ENCODE measurements around the gene TMEM132C. TPM values are rescaled to one million over a fixed set of nuclear protein-coding genes. Genes with fewer than 3 reads are reported as not detected.

TMEM132C gene
- total RNA-seq, 1 experiment from 2014 or later, result not detected

- DNase-seq (ENCODE audit: low read depth), result no peak
These were observed 153.2 kb downstream of the TMEM132C start for GRCh38 chr12:128420163-128420562.

GRCh38 chr12:128421375-128421774 is 154.4 kb downstream of the TMEM132C start:
- no peak for DNase-seq (ENCODE audit: low read depth)

- DNase-seq (ENCODE audit: low read depth), result no peak
These were observed 156.2 kb downstream of the TMEM132C start for GRCh38 chr12:128423205-128423604.

- DNase-seq (ENCODE audit: low read depth), result no peak
These were observed 158.0 kb downstream of the TMEM132C start for GRCh38 chr12:128424931-128425431.

- no peak for DNase-seq (ENCODE audit: low read depth)
These were observed 158.8 kb downstream of the TMEM132C start for GRCh38 chr12:128425666-128426331.

GRCh38 chr12:128426511-128426910 is 159.5 kb downstream of the TMEM132C start:
- no peak for DNase-seq (ENCODE audit: low read depth)

GRCh38 chr12:128439796-128440195 is 172.8 kb downstream of the TMEM132C start:
- no peak for DNase-seq (ENCODE audit: low read depth)

GRCh38 chr12:128442096-128442495 is 175.1 kb downstream of the TMEM132C start:
- DNase-seq (ENCODE audit: low read depth), result no peak

GRCh38 chr12:128444598-128444997 is 177.6 kb downstream of the TMEM132C start:
- no peak for DNase-seq (ENCODE audit: low read depth)

- DNase-seq (ENCODE audit: low read depth), result no peak
These were observed 178.6 kb downstream of the TMEM132C start for GRCh38 chr12:128445415-128446127.

GRCh38 chr12:128449146-128449894 is 182.3 kb downstream of the TMEM132C start:
- peak; percentile 1 for DNase-seq (ENCODE audit: low read depth)

- no peak for DNase-seq (ENCODE audit: low read depth)
These were observed 183.8 kb downstream of the TMEM132C start for GRCh38 chr12:128450810-128451209.

GRCh38 chr12:128455851-128456250 is 188.9 kb downstream of the TMEM132C start:
- DNase-seq (ENCODE audit: low read depth), result no peak

- DNase-seq (ENCODE audit: low read depth), result no peak
These were observed 190.0 kb downstream of the TMEM132C start for GRCh38 chr12:128456922-128457321.

GRCh38 chr12:128458301-128458974 is 191.5 kb downstream of the TMEM132C start:
- DNase-seq (ENCODE audit: low read depth), result no peak

GRCh38 chr12:128459067-128459466 is 192.1 kb downstream of the TMEM132C start:
- DNase-seq (ENCODE audit: low read depth), result no peak

- DNase-seq (ENCODE audit: low read depth), result no peak
These were observed 196.9 kb downstream of the TMEM132C start for GRCh38 chr12:128463881-128464280.

GRCh38 chr12:128467882-128468281 is 200.9 kb downstream of the TMEM132C start:
- no peak for DNase-seq (ENCODE audit: low read depth)

GRCh38 chr12:128468926-128469325 is 202.0 kb downstream of the TMEM132C start:
- DNase-seq (ENCODE audit: low read depth), result no peak

GRCh38 chr12:128471491-128471890 is 204.5 kb downstream of the TMEM132C start:
- no peak for DNase-seq (ENCODE audit: low read depth)

- no peak for DNase-seq (ENCODE audit: low read depth)
These were observed 207.9 kb downstream of the TMEM132C start for GRCh38 chr12:128474916-128475315.

- no peak for DNase-seq (ENCODE audit: low read depth)
These were observed 209.3 kb downstream of the TMEM132C start for GRCh38 chr12:128476266-128476665.

All from RPMI7951 (cell line).